ENCODE measurements around the gene MSI2. TPM values are rescaled to one million over a fixed set of nuclear protein-coding genes. Genes with fewer than 3 reads are reported as not detected.

Gene MSI2
- total and polyA plus RNA-seq, 12 donors = 32.6 to 411 (median 148) TPM

GRCh38 chr17:57341611-57342540 lies 85.6 kb downstream of the MSI2 start:
- WGBS, 4 donors = 79 to 89% (median 83%) methylated on average over 9 of the region's 9 CpGs
- Histone ChIP-seq H3K27ac (peak overlapping the region in 2 of 5 donors; percentile 38 to 45), H3K9me3 (replicated peaks in 1 of 3) (no peaks in the 10 kb centered on the region), H3K36me3 (replicated peaks in 1 of 2) (no peaks in the 10 kb centered on the region), H3K4me3 (no peak overlapping the region), H3K27me3 (no peaks in the 10 kb centered on the region), H3K4me1 (replicated peaks in 1 of 2) (peaks cover 9 to 34% of the 10 kb centered on the region in 2 donors)
- DNase-seq = no peak
- TF ChIP-seq POLR2A (IDR thresholded peaks at IDR 0.05) = no peak
- no peak for TF ChIP-seq CTCF (IDR thresholded peaks at IDR 0.05)
- intact Hi-C loops (cut with DNase I) = no loop called here

GRCh38 chr17:57342963-57343589 lies 86.8 kb downstream of the MSI2 start:
- Histone ChIP-seq H3K27ac (peak overlapping the region in 1 of 5 donors; percentile 45), H3K9me3 (replicated peaks in 1 of 3) (no peaks in the 10 kb centered on the region), H3K27me3 (no peaks in the 10 kb centered on the region), H3K4me1 (replicated peaks in 1 of 2) (peaks cover 9 to 34% of the 10 kb centered on the region in 2 donors), H3K4me3 (no peak overlapping the region), H3K36me3 (replicated peaks in 1 of 2) (peaks cover 0 to 5% of the 10 kb centered on the region in 2 donors)
- 46 to 54% (median 51%) methylated on average over 4 of the region's 4 CpGs for WGBS, 4 donors
- TF ChIP-seq POLR2A (IDR thresholded peaks at IDR 0.05) (no peak), CTCF (IDR thresholded peaks at IDR 0.05) (no peak)
- intact Hi-C loops (cut with DNase I) = no loop called here
- no peak for DNase-seq

GRCh38 chr17:57343717-57344116 lies 87.4 kb downstream of the MSI2 start:
- H3K4me1 ChIP-seq (replicated peaks in 1 of 2) = peaks cover 9 to 29% of the 10 kb centered on the region in 2 donors
- no peaks in the 10 kb centered on the region for H3K27me3 ChIP-seq
- H3K4me3 ChIP-seq = no peak overlapping the region
- DNase-seq = no peak
- 87 to 91% (median 88%) methylated on average over 5 of the region's 5 CpGs for WGBS, 4 donors
- intact Hi-C loops (cut with DNase I) = no loop called here
- no peak for TF ChIP-seq POLR2A (IDR thresholded peaks at IDR 0.05)
- no peak for TF ChIP-seq CTCF (IDR thresholded peaks at IDR 0.05)
- peak overlapping the region in 1 of 5 donors; percentile 30 for H3K27ac ChIP-seq
- H3K36me3 ChIP-seq (replicated peaks in 1 of 2) = peaks cover 0 to 5% of the 10 kb centered on the region in 2 donors
- no peaks in the 10 kb centered on the region for H3K9me3 ChIP-seq (replicated peaks in 1 of 3)

- TF ChIP-seq CTCF (IDR thresholded peaks at IDR 0.05) (no peak), POLR2A (IDR thresholded peaks at IDR 0.05) (no peak)
- no peaks in the 10 kb centered on the region for H3K9me3 ChIP-seq (replicated peaks in 1 of 3)
- no peaks in the 10 kb centered on the region for H3K27me3 ChIP-seq
- whole genome bisulfite sequencing, 4 donors = 96 to 98% (median 96%) methylated on average over 4 of the region's 4 CpGs
- peak overlapping the region in 1 of 5 donors; percentile 10 for H3K27ac ChIP-seq
- H3K36me3 ChIP-seq (replicated peaks in 1 of 2) = peaks cover 0 to 5% of the 10 kb centered on the region in 2 donors
- intact Hi-C loops (cut with DNase I) = no loop called here
- no peak overlapping the region for H3K4me3 ChIP-seq
- H3K4me1 ChIP-seq (replicated peaks in 1 of 2) = peaks cover 9 to 24% of the 10 kb centered on the region in 2 donors
- DNase-seq = no peak
Observed at GRCh38 chr17:57344261-57344660, 87.9 kb downstream of the MSI2 start.

Measured in adrenal gland (tissue), 12 donors.